ENCODE measurements around the gene PLD2.

GRCh38 chr17:4840893-4841242 lies 33.9 kb downstream of the PLD2 start:
- no peak for TF ChIP-seq CTCF (IDR thresholded peaks at IDR 0.05)
- no peak for TF ChIP-seq POLR2A (IDR thresholded peaks at IDR 0.05)
